Adipose tissue (tissue), 3 donors: ENCODE results near the gene CABLES2. TPM values are rescaled to one million over a fixed set of nuclear protein-coding genes. Genes with fewer than 3 reads are reported as not detected.

ENCODE experiments used
- H3K27ac ChIP-seq: one replicate; pipeline ENCODE4 v1.5.1; 2013; ENCODE audit warnings: low read depth, low read length
- WGBS, 3 donors: extraction: QIAGEN DNeasy Blood & Tissue Kit; methylation state at CpG; one replicate each; pipeline ENCODE4 v1.1.7; 2013; 5-methylcytosine and 5-hydroxymethylcytosine counted together
- polyA plus RNA-seq, 3 donors: library from polyadenylated mRNA; stranded (reverse); fragments of 200-250 nt; gene quantifications; one replicate each; pipeline ENCODE4 v1.2.3, GENCODE V29; 2013
- donor health status: healthy with polysubstance abuse.
- donor health status: Bipolar disorder and iron deficiency.
- donor health status: healthy.

Gene CABLES2
- polyA plus RNA-seq, 3 donors = 1.3 to 1.8 (median 1.6) TPM

DNA sequence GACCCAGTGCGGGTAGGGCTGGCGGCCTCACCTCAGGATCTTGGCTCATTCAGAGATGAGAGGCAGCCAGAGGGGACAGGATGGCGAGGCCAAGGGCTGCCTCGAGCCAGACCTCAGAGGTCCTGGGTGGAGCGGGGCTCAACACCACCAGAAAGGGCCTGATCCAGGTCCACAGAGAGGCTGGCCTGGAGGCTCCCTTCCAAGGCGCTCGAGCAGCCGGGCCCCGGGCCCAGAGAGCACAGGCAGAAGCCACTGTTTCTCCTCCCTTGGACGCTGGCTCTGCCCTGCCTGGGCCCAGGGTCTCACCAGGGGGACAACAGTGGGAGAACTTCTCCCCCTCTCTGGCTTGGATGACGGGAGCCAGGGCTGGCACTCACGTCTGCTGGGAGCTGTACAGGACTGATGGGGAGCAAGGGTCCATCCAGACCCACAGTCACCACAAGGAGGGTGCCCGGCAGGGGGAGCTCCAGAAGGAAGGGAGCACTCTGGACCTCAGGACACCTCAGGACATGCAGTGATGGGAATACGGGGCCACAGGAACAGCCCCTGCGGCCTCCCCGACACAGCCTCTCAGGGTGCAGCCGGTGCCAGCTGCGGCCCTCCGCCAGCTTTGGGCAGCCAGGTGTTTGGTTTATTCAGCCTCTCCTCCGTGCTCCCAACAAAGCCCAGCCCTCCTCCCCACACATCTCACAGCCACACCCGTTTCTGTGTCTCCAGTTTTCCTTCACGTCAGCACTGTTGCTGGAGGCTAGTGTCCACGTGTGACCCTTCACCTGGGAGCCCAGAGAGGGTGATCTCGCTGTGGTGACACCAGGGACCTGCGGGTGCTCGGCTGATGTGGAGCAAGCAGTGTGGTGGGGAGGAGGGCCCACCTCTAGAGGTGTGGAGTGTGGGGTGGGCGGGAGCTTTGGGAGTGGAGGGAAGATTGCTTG lies 11.5 kb downstream of the CABLES2 start:
- 87 to 89% (median 88%) methylated on average over 25 to 27 of the region's 27 CpGs for WGBS, 3 donors
- no peak overlapping the region for H3K27ac ChIP-seq

DNA sequence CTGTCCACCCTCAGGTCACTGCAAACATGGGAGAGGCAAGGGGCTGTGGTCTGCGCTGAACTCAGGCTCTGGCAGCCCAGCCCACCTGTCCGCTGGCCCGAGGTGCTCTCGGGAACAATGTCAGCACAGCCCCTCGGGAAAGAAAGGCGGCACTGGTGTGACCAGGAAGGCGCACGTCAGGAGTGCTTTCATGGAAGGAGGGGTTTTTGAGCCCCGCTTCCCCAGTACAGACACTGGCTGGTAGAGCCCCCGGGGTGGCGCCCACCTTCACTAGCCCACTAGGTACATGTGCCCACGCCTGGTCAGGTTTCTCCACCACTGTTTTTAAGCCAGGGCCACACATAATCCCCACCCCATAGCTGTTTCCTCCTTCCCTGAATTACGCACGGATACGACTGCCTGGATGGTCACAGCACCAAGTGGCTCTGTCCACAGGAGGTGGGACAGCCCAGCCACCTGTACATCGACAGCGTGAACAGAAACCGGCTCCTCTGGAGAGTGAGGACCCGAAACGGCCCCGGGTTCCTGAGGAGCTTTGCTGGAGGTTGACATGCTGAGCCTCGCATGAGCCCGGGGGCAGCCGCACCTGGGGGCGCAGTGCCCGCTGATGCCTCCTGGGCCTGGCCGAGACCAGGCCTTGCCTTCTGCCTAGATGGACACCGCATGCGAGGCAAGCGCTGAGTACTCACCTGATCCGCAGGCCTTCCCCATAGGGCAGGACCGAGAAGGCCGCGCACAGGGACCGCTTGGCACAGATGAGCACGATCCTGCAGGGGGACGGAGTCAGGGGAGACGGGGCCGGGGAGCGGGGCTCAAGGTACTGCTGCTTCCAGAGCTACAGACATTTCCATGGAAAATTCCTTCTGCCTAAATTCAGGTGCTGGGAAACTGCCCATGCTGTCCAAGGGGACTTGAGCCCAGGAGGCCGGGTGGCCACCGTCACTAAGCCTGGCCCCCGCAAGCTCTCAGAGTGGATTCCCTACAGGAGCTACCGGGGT lies 12.5 kb downstream of the CABLES2 start:
- WGBS, 3 donors = 93 to 96% (median 93%) methylated on average over 43 to 44 of the region's 44 CpGs
- H3K27ac ChIP-seq = no peak overlapping the region

DNA sequence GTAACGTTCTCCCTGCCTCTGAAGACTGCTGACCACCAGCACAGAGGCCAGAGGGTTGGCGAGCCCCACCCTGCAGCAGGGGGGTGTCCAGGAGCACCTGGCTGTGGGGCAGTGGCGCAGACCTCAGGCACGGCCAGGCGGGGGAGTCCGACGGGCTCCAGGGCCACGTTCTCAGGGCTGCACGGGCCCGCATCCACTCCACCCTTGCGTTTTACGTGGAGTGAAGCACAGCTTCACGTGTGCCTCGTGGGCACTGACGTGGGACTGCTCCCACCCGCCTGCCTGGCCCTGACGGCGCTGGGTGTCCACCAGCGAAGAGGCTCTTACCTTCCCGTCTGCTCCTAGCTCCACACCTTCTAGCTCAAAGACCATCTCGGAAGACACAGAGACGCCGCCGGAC lies 13.3 kb downstream of the CABLES2 start:
- no peak overlapping the region for H3K27ac ChIP-seq
- 91 to 94% (median 91%) methylated on average over 24 of the region's 24 CpGs for WGBS, 3 donors

DNA sequence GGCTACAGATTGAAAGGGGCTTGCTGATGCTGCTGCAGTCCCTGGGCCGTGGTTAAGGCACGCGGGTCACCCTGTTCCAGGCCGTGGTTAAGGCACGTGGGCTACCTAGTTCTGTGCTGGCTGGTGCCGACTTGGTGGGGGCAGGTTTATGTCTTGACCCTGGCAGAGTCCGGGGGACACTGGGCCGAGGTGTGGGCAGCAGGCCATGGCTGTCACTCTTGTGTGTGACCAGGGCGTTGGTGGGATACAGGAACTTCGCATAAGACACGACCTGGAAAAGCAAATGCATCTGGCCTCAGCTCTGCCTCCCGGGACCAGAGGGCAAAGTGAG lies 13.8 kb downstream of the CABLES2 start:
- 75 to 87% (median 80%) methylated on average over 12 of the region's 12 CpGs for WGBS, 3 donors
- no peak overlapping the region for H3K27ac ChIP-seq

DNA sequence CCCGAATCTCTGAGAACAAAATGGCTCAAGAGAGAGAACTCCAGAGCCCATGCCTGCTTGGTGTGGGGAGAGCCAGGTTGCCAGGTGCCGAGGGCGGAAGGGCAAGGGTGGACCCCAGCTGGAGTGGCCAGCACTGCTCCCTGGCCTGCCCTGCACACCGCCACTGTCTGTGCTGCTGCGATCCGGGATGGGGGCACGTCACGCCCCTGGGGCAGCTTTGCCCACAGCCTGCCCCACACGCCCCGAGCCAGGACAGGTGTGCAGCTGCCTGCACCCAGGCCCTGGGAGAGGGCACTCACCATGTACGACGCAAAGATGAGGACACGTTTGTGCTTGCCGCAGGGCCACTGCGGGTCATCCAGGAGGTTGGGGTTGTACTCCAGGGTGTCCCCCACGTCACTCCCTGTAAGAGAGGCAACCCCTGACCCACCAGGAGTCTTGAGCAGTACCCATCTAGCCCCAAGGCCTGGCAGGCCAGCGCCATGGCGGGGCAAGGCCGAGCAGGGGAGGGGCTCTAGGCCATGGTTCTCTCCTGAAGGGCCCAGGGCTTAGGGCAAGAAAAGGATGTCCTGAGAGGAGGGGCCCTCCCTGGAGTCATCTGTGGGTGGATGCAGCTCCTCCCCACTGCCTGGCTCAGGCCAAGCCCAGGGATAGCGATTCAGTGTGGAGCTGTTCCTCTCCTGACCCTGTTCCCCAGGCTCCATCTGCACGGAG lies 14.3 kb downstream of the CABLES2 start:
- H3K27ac ChIP-seq = no peak overlapping the region
- 86 to 92% (median 88%) methylated on average over 17 to 21 of the region's 21 CpGs for WGBS, 3 donors

DNA sequence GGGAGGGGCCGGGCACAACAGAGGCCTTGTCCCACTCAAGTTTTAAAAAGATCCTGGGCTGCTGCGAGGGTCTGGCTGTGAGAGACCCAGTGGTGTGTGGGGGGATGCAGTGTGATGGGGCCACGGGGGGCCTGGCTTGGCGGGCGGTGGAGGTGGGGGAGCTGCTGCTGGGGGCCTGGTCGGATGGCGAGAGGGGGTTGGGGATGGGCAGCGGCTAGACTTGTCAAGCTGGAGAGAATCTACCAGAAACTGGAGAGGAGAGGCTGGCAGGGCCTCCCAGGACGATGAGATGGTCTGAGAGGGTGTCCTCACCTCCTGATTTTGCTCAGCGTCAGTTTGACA lies 15.0 kb downstream of the CABLES2 start:
- H3K27ac ChIP-seq = no peak overlapping the region
- 87 to 88% (median 87%) methylated on average over 10 of the region's 10 CpGs for WGBS, 3 donors

DNA sequence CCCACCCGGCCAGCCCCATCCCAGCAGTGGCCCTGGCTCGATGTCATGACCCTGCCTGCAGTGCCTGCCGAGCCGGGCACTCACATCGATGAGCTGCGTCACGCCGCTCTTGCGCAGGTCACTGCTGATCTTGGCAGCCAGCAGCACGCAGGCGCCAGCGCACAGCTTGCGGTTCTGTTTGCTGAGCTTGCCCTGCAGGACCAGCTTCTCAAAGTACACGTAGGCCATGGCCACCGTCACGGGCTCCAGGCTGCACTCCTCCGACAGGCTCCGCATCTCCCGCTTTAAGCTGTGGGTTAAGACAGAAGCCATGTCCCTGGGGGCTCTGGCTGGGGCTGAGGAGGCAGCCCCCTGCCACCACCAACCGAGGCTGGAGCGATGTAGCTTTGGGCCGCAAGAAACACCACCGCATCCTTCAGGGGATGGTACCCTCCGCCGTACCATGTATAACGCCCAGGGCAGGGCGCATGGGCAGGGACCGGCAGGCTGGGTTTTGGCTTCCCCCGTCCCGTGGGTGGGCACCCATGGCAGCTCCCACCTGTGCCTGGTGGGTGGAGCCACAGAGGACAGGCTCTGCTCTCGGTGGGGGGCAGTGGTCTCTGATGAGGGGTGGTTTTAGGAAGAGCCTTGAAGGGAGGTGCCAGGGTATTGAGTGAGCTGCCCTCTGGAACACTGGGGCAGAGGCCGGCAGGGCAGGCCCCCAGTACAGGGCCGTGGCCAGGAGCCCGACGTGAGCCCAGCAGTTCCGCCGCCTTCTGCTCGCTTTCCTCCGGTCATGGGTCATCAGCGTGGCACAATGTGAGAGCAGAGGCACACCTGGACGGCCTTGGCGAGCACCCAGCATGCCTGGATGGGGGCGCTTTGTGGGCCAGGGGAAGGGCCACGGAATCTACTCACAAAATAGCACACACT lies 15.7 kb downstream of the CABLES2 start:
- WGBS, 3 donors = 84 to 88% (median 87%) methylated on average over 43 to 44 of the region's 44 CpGs
- no peak overlapping the region for H3K27ac ChIP-seq

DNA sequence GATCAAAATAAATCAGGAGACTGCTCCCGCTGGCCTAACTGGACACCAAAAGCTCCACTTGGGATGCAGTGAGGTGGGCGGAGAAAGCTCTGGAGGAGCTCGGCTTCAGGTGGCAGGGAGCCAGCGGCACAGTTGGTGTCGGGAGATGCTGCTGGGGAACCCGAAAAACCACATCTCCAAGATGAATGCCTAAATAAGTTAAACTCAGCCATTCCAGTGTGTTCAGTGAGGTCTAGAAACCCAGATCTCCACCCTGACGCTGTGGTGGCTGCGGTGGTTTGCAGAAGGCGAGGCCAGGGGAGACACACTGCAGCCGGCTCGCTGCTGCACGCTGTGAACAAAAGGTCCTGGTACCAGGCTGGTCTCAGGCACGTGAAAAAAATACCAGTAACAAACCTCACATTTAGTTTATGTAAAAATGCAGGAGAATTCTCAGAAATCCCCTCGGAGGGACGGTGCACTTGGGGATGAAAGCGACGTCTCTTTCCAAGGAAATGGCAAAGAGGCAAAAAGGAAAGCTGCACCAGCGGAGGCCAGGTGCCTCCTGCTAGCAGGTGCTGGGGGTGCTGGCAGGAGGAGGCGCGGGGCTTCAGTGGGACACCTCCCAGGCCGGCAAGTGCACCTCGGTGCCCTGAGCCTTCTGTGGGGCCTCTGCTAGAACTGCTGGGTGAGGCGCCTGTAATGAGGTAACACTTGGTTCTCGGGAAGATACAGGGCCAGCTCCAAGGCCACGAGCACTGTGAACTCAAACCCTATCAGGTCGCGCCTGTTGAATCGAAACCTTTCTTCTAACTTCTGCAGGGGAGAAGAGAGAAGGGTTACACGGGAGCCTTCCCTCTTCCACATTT lies 16.5 kb downstream of the CABLES2 start:
- H3K27ac ChIP-seq = no peak overlapping the region
- WGBS, 3 donors = 80 to 86% (median 80%) methylated on average over 29 of the region's 29 CpGs

DNA sequence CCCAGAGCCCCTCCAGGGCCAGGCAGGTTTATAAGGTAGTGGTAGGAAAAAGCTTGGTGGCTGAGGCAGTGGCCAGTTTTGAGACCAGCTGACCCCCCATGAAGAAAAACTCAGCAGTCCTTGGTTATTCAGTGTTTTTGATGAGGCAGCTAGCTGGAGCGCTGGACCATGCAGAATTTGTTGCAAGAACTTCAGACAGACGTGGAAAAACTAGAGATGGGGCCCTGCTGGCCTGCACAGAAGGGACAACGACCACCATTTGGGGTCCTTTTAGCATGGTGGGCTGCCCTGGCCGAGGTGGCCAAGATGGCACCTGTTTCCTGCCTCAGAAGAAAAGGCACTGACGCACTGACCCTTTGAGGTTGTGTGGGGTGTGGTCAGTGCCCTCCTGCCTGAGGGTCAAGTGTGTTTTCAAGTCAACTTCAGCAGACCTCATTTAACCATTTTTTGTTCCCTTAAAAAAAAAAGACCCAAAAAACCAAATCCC lies 17.4 kb downstream of the CABLES2 start:
- 75 to 81% (median 79%) methylated on average over 5 of the region's 5 CpGs for WGBS, 3 donors
- no peak overlapping the region for H3K27ac ChIP-seq

DNA sequence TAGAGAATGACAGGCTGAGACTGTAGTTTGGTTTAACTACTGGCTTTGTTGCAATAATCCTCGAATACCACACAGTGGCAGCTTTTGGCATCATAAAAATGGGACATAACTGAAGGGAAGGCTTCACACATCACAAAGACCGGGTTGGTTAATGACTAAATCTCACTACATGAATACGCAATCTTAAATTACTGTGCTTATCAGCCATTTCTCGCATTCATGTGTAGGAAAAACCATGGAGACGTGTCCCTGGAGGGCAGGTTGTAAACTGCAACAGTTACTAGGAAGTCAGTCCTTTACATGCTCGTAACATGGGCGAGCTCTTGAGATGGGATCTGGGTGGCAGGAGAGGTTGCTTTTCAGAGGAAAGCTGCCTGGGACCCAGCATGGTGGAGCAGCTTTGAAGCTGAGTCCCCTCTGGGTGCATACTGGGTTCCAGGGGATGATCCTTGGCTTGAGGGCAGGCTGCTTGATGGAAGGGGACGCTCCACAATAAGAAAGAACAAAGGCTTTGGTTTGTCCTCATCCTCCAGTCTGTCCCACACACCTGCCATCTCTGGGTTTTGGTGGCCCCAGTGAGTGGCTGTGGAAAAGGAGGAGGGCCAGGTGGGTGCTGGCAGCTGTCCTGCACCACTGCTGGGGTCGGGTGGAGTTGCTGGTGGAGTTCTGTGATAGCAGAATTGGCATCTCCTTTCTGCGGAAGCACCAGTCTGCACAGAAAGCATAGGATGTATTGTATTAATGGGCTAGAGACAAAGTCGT lies 18.1 kb downstream of the CABLES2 start:
- no peak overlapping the region for H3K27ac ChIP-seq
- WGBS, 3 donors = 74 to 86% (median 83%) methylated on average over 11 of the region's 11 CpGs

DNA sequence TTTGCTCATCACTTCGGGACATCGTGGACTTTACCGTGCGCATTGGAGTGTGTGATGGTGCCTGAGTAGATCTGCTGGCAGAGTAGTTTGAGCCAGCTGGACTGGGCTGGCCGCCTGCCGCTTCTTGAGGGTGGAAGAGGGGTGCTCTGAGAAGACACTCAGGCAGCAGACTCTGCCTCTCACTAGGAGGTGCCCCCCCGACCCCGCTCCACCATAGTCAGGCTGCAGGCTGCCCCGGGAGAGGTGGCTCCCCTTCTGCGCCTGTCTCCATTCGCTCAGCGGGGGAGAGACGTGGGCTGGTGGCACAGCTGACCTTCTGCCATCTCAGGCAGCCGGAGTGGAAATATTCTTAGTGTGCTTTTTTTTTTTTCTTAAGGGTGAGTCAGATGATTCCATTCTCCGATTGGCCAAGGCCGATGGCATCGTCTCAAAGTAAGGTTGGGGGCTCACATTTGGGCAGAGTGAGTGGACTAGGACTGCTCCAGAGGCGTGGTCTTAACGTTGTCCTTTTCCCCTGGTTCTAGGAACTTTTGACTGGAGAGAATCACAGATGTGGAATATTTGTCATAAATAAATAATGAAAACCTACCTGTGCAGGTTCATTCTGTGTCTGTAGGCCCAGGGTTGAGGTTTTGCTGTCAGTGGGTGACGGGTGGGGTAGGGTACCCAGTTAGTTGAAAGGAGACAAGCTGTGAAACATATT lies 19.0 kb downstream of the CABLES2 start:
- H3K27ac ChIP-seq = no peak overlapping the region
- WGBS, 3 donors = 63 to 77% (median 67%) methylated on average over 20 of the region's 20 CpGs

DNA sequence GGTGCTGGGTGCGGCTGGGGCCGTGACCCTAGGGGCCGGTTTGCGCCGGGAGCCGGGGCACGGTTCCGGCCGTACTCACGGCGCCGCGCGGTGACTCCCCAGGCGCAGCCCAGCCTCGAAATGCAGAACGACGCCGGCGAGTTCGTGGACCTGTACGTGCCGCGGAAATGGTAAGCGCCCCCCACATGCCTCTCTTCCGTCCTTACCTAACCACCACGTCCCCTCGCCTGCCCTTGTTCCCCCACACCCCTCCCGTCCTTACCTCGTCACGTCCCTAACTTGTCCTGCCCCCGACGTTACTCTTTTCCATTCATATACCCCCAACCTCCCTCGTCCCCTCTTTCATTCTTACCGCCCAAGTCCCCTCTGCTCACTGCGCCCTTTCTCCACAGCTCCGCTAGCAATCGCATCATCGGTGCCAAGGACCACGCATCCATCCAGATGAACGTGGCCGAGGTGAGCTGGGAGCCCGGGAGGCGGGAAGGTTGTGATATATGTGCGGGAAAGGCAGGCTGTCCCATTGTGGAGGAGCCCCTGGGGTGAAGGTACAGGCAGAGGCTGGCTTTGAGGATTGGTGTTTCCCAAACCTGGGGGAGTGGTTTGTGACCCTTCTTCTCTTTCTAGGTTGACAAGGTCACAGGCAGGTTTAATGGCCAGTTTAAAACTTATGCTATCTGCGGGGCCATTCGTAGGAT lies 19.7 kb downstream of the CABLES2 start:
- H3K27ac ChIP-seq = no peak overlapping the region
- 3% methylated on average over 33 to 47 of the region's 47 CpGs for WGBS, 3 donors

DNA sequence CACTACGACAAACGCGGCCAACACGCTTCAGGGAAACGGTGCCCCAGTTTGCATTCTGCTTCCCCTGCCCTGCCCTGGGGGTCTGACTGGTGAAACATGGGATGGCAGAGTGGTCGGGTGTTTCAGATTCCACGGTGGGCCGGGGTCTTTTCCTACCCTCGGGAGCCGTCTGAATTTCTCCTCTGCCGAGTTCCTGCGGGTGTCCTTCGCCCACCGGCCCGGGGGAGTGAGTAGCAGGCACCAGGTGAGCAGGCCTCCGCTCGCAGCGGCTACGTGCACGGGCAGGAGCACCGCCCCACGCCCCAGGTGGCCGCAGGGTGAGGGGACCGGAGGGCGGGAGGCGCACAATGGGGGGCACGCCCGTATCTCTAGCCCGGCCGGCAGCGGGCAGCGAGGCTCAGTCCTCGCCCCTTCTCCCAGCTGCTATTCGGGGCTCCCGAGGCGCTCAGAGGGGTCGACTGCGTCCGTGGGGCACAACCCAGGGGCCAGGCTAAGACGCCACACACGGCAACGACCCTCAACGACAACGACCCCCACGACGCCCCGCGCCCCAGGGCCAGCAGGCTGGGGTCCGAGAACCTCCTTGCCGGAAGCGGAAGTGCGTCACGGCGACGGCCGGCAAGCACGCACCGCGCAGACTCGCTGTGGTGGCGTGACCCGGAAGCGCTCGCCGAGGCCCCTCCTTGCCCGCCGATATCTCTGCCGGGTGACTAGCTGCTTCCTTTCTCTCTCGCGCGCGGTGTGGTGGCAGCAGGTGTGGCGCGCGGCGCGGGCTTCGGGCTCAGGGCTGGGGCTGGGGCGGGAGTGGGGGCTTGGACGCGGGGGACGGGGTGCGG lies 20.5 kb downstream of the CABLES2 start, which contains the start of gene RPS21:
RPS21 (plus strand) TSS at position 721 of the 836 bp plus-strand sequence. CDS start 236 bp downstream, outside the sequence.
- H3K27ac ChIP-seq = no peak within 1 kb of the TSS
- WGBS, 3 donors = 0 to 1% (median 1%) methylated on average over 61 to 83 of the region's 83 CpGs
